ENCODE results near the gene ZNF497.

The ZNF497 gene

GRCh38 chr19:58374200-58374599, 11.6 kb upstream of the ZNF497 start:
- no peak overlapping the region for H3K4me3 ChIP-seq (ENCODE audit: control insufficient read depth, low read depth, low read length)
- TF ChIP-seq CTCF (conservative IDR thresholded peaks at IDR 0.05; ENCODE audit: control insufficient read depth, insufficient read depth, low read depth, low read length), result no peak
- peak; percentile 58 for DNase-seq (ENCODE audit: low read depth)

- no peak overlapping the region for H3K4me3 ChIP-seq (ENCODE audit: control insufficient read depth, low read depth, low read length)
- TF ChIP-seq CTCF (conservative IDR thresholded peaks at IDR 0.05; ENCODE audit: control insufficient read depth, insufficient read depth, low read depth, low read length), result peak; percentile 15
- no peak for DNase-seq (ENCODE audit: low read depth)
Observed at GRCh38 chr19:58372311-58373133, 10.0 kb upstream of the ZNF497 start.

- TF ChIP-seq CTCF (conservative IDR thresholded peaks at IDR 0.05; ENCODE audit: control insufficient read depth, insufficient read depth, low read depth, low read length), result no peak
Observed at GRCh38 chr19:58368561-58369360, 6.2 kb upstream of the ZNF497 start.

GRCh38 chr19:58367698-58368454, 5.3 kb upstream of the ZNF497 start:
- no peak for TF ChIP-seq CTCF (conservative IDR thresholded peaks at IDR 0.05; ENCODE audit: control insufficient read depth, insufficient read depth, low read depth, low read length)
- no peak overlapping the region for H3K4me3 ChIP-seq (ENCODE audit: control insufficient read depth, low read depth, low read length)
- DNase-seq (ENCODE audit: low read depth), result no peak

More at GRCh38 chr19:58368561-58369360, 6.2 kb upstream of the ZNF497 start:
- H3K4me3 ChIP-seq (ENCODE audit: control insufficient read depth, low read depth, low read length), result no peak overlapping the region
- DNase-seq (ENCODE audit: low read depth), result no peak

GRCh38 chr19:58366585-58367430, 4.3 kb upstream of the ZNF497 start:
- DNase-seq (ENCODE audit: low read depth), result no peak
- no peak overlapping the region for H3K4me3 ChIP-seq (ENCODE audit: control insufficient read depth, low read depth, low read length)
- TF ChIP-seq CTCF (conservative IDR thresholded peaks at IDR 0.05; ENCODE audit: control insufficient read depth, insufficient read depth, low read depth, low read length), result no peak

- no peak for DNase-seq (ENCODE audit: low read depth)
- H3K4me3 ChIP-seq (ENCODE audit: control insufficient read depth, low read depth, low read length), result no peak overlapping the region
- TF ChIP-seq CTCF (conservative IDR thresholded peaks at IDR 0.05; ENCODE audit: control insufficient read depth, insufficient read depth, low read depth, low read length), result no peak
Observed at GRCh38 chr19:58364146-58364545, 1.6 kb upstream of the ZNF497 start.

Data from fibroblast of mammary gland (primary cell).